Limb (tissue), 2 donors: ENCODE data around the gene NRG2.

Experiments used
- DNase-seq, 2 donors: peaks; one replicate each; pipeline ENCODE4 v3.0.0-alpha.2; 2016; ENCODE audit errors: extremely low spot score in 2 of 2

Gene NRG2

DNA sequence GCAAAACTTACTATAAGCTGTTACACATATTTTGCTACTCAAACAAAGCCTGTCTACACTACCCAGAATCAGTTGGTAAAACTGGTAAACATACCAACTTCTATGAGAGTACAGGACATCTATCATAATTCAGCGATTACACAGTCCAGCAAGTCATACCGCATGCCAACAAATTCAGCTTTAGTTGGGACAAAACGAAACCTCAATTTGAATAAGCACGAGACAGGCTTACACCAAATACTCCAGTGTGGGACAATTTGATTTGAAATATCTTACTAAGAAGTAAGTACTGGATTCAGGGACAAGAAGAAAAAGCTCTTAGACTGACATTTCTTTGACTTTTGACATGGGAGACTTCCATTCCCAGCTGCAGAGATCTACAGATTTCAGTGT lies 2.0 kb downstream of the NRG2 start:
- DNase-seq = no peak

DNA sequence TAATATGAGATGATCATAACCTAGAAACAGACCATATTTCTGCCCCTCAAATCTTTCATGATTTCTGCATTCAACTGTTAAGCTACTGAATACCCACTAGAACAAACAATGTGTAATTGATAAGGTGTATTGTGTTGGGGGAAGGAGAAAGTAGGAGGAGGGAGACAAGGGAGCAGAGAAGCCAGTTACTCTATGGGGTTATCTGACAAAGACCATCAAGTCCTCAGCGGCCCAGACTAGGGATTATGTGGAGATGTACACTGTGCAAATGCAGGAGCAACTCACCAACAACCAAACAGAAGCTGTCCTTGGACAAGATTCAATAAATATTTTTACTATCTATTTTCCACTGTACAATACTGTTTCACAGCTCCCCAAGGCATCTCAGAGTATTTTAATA lies 2.7 kb downstream of the NRG2 start:
- DNase-seq = no peak

DNA sequence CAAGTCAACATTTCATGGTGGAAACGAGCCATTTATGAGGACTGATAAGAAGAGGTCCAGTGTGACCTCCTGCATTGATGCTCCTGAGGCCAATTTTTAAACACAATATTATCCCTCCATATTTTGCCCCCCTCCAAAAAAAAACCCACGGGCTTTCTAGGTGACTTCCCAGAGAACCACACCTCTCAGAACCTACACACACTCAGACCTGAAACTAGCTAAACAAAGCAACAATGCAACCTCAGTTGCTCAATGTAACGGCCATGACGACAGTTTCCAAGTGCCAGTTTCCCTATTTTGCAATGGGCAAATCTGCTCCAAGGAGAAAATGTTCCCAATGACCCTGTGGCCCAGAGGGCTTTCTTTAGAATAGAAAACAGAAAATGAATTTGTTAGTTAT lies 3.5 kb downstream of the NRG2 start:
- no peak for DNase-seq

DNA sequence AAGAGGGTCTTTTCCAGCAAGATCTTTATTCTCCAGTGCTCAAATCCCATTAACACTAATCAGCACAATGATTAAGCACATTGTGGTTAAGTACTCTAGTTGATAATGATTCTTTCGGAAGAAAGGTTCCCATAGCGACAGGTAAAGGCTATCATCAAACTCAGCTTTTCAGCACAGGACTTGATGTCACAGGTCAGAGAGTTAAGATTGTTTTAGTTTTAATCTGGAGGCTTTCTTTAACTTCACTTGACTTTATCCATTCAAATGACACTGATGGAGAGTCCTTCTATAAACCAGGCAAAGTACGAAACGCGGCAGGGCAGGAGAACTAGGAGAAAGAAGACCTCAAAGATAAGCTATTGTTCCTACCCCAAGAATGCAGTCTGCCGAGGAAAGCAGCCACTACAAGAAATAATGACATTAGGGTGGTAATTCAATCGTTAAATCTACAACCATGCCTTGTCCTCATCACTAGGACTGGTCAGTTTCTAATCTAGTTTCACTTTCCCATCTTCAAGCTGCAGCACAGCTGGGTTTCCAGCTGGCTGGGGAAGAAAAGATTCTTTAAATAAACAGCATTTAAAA lies 4.6 kb downstream of the NRG2 start:
- DNase-seq = no peak

GRCh38 chr5:140037012-140037411 lies 6.1 kb downstream of the NRG2 start:
- DNase-seq = no peak

DNA sequence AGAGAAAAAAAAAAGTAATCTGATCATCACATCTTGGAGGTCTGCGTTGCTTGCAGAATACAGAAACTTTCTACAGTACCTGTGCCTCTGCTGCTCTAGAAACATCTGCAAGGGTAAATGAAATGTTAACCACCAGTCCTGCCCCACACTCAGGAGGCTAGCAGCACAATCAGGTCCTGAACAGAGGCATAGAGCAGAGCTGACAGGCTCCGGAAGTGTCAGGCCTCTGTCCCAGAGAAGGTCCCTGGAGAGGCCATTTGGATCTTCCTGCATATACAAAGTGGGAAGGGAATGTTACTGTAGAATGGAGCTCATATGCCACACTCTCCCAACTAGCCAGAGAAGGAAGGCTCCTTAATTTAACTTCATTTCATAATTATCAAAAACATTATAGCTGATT lies 7.2 kb downstream of the NRG2 start:
- no peak for DNase-seq

GRCh38 chr5:140033037-140033760 lies 9.9 kb downstream of the NRG2 start:
- no peak for DNase-seq

DNA sequence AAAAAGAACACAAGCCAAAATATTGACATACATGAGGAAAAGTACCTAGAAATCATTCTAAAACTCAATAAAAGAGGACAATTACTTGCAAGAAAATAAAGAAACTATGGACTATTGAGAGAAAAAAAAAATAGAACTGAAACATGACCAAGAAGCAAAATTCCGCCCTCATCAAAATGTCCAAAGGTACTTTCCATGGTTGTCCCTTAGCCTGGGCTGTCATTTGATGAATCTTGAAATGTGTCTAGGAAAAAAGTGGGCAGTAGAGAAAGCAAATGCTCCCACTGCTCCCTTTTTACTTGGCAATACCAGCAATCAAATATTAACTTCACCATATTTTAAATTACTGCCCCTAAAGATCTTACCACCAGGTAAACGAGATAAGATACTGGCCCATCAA lies 10.8 kb downstream of the NRG2 start:
- DNase-seq = no peak

DNA sequence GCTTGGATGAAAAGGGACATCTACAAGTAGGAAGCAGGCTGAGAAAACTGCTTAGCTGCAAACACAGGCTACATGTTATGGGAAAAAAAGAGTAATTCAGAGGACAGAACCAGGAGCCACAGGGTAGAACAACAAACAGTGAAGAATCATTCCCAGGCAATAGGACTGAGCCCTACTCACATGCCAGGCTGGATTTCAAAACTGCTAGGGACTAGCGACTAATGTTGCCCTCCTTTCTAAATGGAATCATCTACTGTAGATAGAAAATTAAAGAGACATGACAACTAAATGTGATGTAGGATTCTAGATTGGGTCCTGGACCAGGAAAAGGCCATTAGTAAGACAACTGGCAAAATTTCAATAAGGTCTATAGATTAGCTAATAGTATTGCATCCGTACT lies 15.3 kb downstream of the NRG2 start:
- no peak for DNase-seq

DNA sequence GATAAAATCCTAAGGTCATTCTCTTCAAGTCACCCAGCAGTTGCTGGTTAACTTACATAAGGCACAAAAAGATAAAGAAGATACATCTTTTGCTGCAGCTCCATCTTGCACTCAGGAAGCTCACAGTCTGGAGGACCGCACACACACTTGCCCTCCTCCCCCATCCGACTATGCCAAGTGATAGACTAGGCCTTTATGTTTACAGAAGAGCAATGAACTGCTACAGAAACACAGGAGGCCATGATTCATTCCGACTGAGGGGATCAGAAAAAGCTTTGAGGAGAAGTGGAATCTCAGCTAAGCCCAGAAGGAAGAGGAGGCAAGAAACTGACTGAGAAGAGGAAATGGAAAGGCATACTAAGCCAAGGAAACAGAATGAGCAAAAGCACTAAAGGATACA lies 17.4 kb downstream of the NRG2 start:
- no peak for DNase-seq

DNA sequence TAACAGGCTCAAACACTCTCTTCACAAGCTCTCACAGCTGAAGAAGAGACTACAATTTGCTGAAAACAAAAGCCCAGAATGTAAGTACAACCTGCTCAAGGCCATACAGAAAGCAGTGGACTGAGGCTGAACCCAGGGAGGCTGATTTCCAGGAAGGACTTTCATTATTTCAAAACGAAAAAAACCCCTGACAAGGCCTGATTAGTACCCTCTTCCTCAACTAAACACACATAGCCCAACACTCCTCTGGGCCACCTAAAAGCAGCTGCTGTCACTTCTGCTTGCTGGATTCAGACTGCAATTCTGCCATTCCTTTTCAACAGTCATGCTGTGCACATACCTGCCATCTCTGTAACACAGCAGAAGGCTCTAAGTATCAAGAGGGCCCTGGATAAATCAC lies 18.2 kb downstream of the NRG2 start:
- DNase-seq = no peak

- no peak for DNase-seq
Observed at GRCh38 chr5:140023611-140024191, 19.4 kb downstream of the NRG2 start.

DNA sequence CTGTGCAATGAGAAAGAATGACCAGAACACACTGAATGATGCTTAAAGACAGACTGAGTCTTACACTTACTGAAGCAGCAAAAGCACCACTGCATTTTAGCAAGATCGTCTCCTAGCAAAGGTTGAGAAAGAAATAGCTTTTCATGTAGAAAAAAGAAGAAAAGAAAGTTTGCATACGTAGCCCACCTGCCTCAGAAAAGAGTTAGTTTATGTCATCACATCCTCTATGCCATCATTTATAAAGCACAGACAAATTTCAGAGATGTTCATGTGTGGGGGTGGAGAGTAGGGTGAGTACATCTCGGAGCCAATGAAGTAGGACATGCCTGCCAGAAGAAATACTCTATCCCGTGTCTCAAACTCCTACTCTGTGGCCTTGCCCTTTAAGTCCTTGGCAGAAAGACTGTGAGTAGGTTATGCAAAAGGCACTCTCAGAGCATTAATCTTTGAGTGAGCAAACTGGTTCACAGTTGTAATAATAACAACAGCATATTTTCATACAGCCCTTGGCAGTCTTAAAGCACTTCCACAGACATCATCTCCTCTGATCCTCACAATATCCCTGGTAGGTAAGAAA lies 22.4 kb downstream of the NRG2 start:
- DNase-seq = no peak

DNA sequence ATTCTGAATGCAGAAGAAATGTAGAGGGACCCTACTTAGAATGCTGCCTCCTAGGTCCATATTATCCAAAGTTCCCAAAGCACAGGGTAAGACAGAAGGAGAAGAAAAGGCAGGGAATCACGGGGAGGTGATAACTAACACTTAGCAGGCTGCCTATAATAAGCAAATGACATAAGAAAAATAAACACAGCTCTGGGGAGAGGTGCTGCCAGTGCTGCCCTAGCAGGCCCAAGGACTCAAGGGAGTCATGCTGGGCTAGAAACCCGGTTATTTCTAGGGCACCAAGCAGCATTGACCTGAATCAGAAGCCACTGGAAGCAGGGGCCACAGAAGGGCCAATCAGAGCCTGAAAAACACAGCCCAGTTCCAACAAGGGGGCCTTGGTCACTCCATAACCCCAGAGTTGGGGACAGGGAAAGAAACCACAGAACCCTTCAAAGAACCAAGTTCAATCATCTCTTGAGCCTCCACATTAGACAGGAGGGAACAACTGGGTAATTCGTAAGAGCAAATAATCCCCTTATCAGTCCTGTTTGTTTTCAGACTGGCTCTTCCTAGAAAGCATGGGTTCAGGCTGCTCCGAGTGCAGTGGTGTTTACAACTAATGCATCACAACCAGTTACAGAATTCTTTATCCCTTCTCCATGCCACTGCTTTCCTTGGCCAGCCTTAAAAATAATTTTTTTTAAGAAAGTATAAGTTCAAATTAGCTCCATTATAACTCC lies 24.0 kb downstream of the NRG2 start:
- no peak for DNase-seq

- no peak for DNase-seq
Observed at GRCh38 chr5:140018517-140018916, 24.6 kb downstream of the NRG2 start.

DNA sequence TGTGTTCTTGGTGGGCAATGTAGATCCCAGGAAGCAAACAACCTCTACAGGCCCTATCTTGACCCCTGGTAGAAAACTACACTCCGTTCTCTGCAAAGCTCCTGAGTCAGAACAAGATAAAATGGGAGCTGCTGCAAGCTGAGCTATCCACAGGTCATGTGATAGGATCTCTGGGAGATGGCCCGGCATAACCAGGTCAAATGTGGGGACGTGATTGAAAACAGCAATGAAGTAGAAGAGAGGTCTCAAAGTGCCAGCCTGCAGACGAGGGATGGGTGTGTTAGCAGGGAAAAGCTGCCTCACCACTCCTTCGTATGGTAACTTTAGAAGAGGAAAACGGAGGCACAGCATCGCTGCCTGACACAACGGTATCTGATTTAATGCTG lies 25.0 kb downstream of the NRG2 start:
- DNase-seq = no peak

DNA sequence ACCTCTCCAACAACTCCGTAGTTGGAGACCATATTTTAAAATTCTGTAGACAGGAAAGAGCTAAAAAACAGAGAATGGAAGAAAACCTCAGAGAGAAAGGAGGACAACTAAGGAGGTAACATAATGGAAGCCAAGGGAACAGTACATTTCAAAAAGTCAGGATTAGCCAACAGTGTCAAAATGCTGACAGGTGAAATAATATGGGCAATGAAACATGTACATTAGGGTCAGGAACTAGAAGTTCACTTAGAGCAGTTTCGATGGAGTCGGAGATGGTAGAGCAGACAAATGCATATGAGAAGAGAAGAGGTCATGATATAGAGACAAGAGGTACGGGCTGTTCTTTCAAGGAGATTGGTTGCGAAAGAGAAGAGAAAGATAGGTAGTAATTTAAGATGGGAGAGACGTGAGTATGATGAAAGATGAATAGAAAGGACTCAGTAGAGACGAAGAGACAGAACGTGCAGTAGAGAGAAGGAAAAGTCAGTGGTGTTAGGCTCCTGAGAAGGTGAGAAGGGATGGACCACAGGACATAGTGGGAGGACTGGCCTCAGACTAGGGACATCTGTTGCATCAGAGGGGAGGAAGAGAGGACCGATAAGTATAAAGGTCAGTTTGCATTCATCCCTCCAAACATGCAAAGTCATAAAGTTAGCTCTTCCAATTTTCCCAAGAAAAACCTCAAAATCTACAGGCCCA lies 25.6 kb downstream of the NRG2 start:
- no peak for DNase-seq

- no peak for DNase-seq
Observed at GRCh38 chr5:140015706-140016105, 27.4 kb downstream of the NRG2 start.

GRCh38 chr5:140014751-140015150 lies 28.3 kb downstream of the NRG2 start:
- no peak for DNase-seq

DNA sequence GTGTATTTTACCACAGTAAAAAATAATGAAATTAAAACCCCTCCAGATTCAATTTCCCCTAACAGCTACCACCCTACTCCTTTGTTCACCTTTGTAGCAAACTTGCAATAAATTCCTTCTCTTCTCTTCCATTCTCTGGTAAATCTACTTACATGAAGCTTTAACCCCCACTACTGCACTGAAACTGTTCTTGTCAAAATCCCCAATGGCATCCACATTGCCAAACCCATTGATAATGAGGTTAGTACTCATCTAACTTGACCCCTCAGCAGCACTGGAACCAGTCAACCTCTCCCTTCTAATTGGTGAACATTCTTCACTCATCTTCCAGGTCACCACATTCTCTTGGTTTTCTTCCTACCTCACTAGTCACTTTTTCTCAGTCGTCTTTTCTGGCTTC lies 29.6 kb downstream of the NRG2 start:
- DNase-seq = no peak

- DNase-seq = no peak
Observed at GRCh38 chr5:140012443-140012842, 30.7 kb downstream of the NRG2 start.
